ENCODE data around the gene GAB4.

- TF ChIP-seq, protein P1, sequence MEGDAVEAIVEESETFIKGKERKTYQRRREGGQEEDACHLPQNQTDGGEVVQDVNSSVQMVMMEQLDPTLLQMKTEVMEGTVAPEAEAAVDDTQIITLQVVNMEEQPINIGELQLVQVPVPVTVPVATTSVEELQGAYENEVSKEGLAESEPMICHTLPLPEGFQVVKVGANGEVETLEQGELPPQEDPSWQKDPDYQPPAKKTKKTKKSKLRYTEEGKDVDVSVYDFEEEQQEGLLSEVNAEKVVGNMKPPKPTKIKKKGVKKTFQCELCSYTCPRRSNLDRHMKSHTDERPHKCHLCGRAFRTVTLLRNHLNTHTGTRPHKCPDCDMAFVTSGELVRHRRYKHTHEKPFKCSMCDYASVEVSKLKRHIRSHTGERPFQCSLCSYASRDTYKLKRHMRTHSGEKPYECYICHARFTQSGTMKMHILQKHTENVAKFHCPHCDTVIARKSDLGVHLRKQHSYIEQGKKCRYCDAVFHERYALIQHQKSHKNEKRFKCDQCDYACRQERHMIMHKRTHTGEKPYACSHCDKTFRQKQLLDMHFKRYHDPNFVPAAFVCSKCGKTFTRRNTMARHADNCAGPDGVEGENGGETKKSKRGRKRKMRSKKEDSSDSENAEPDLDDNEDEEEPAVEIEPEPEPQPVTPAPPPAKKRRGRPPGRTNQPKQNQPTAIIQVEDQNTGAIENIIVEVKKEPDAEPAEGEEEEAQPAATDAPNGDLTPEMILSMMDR (IDR thresholded peaks at IDR 0.05), result no peak
- no peak for TF ChIP-seq POLR2A (IDR thresholded peaks at IDR 0.05)
Observed at GRCh38 chr22:16968218-16968595, 39.8 kb downstream of the GAB4 start.
